Left ventricle myocardium inferior (tissue), 1 donor: Measurements from ENCODE around the gene PEG3. TPM values are rescaled to one million over a fixed set of nuclear protein-coding genes. Genes with fewer than 3 reads are reported as not detected.

ENCODE experiments used
- DNase-seq: peaks from one replicate; pipeline ENCODE4 v3.0.0-alpha.2; 2020
- H3K27ac ChIP-seq: fragments of 200-600 bp; replicated peaks from 2 replicates; pipeline ENCODE4 v1.8.0; 2021
- H3K27me3 ChIP-seq: fragments of 200-600 bp; 2 replicates; pipeline ENCODE4 v1.8.0; 2021; ENCODE audit warnings: low read depth
- H3K36me3 ChIP-seq: fragments of 200-600 bp; 2 replicates; pipeline ENCODE4 v1.8.0; 2021
- H3K4me1 ChIP-seq: fragments of 200-600 bp; 2 replicates; pipeline ENCODE4 v1.8.0; 2021
- H3K4me3 ChIP-seq: fragments of 200-600 bp; 2 replicates; pipeline ENCODE4 v1.8.0; 2021; ENCODE audit warnings: mild to moderate bottlenecking, moderate library complexity
- H3K9me3 ChIP-seq: fragments of 200-600 bp; replicated peaks from 2 replicates; pipeline ENCODE4 v1.8.0; 2021
- intact Hi-C: fragments of 100-400 bp; cut with micrococcal nuclease; formaldehyde crosslinking; loops from one replicate; pipeline ENCODE4 v1.11.0; 2022
- long read RNA-seq: library from polyadenylated mRNA; unstranded; transcript quantifications from one replicate; pipeline ENCODE4 v2.0.0, GENCODE V29; 2021
- total RNA-seq: library from RNA; stranded (reverse); fragmentation: NEBNext Ultra II Directional; extraction: Animal tissue kit (Norgen Biotek cat#: 25700); gene quantifications from one replicate; pipeline ENCODE4 v1.2.1, GENCODE V29; 2021
- TF ChIP-seq, protein P1 (sequence below): fragments of 200-600 bp; IDR thresholded peaks from 2 replicates; pipeline ENCODE4 v1.8.0; 2021; ENCODE audit warnings: antibody characterized with exemption, mild to moderate bottlenecking, borderline replicate concordance
- donor health status: DM: no; HTN: yes; CAD: no; lungs with severe emphysema.

Gene PEG3
- total RNA-seq: 10.0 TPM
- long read RNA-seq: 0 reads

GRCh38 chr19:56840451-56841192, at the start of gene PEG3, which contains the start of gene ZIM2:
PEG3 (minus strand) TSS chr19:56840726; CDS start chr19:56824655, 16,071 bp downstream.
ZIM2 (minus strand) TSS chr19:56840726; CDS start chr19:56824277, 16,449 bp downstream.
- intact Hi-C loops: no loop called here
- Histone ChIP-seq H3K27me3 (no peaks in the 10 kb centered on the region), H3K4me1 (peaks cover 8% of the 10 kb centered on the region), H3K9me3 (no peaks in the 10 kb centered on the region), H3K36me3 (no peaks in the 10 kb centered on the region), H3K27ac (peak within 1 kb of the TSS; percentile 94), H3K4me3 (peak within 1 kb of the TSS; percentile 71)
- TF ChIP-seq, protein P1, sequence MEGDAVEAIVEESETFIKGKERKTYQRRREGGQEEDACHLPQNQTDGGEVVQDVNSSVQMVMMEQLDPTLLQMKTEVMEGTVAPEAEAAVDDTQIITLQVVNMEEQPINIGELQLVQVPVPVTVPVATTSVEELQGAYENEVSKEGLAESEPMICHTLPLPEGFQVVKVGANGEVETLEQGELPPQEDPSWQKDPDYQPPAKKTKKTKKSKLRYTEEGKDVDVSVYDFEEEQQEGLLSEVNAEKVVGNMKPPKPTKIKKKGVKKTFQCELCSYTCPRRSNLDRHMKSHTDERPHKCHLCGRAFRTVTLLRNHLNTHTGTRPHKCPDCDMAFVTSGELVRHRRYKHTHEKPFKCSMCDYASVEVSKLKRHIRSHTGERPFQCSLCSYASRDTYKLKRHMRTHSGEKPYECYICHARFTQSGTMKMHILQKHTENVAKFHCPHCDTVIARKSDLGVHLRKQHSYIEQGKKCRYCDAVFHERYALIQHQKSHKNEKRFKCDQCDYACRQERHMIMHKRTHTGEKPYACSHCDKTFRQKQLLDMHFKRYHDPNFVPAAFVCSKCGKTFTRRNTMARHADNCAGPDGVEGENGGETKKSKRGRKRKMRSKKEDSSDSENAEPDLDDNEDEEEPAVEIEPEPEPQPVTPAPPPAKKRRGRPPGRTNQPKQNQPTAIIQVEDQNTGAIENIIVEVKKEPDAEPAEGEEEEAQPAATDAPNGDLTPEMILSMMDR: no peak
- DNase-seq: peak; percentile 74

- intact Hi-C loops: no loop called here
- Histone ChIP-seq H3K4me3 (no peak overlapping the region), H3K4me1 (no peaks in the 10 kb centered on the region), H3K27ac (no peak overlapping the region), H3K9me3 (peaks cover 24% of the 10 kb centered on the region), H3K27me3 (peaks cover 31% of the 10 kb centered on the region), H3K36me3 (no peaks in the 10 kb centered on the region)
- no peak for DNase-seq
- TF ChIP-seq, protein P1: no peak
Measured at GRCh38 chr19:56885173-56885985, 44.9 kb upstream of the PEG3 start.

DNA sequence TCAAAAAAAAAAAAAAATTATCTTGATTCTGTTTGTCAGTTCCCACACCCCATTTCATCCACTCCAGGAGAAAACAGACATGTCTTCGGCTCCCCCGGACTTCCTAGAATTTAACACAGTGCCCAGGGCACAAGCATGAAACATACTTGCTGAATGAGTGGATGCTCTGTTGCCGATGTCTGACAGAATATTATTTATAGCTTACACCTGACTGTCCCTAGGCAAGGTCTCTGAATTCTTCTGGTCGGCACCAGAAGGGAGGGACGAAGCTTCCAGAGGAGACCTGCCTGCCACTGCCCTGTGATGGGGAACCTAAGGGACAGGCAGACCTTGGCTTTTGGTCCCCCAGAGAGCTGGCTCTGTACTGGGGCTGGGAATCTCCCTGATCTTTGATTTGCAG, 43.9 kb upstream of the PEG3 start:
- H3K27ac ChIP-seq: no peak overlapping the region
- intact Hi-C loops: no loop called here
- no peaks in the 10 kb centered on the region for H3K4me1 ChIP-seq
- no peaks in the 10 kb centered on the region for H3K36me3 ChIP-seq
- peaks cover 26% of the 10 kb centered on the region for H3K9me3 ChIP-seq
- TF ChIP-seq, protein P1: no peak
- DNase-seq: no peak
- no peak overlapping the region for H3K4me3 ChIP-seq
- H3K27me3 ChIP-seq: peaks cover 26% of the 10 kb centered on the region

- Histone ChIP-seq H3K4me3 (no peak overlapping the region), H3K27ac (no peak overlapping the region), H3K4me1 (no peaks in the 10 kb centered on the region), H3K9me3 (peaks cover 26% of the 10 kb centered on the region), H3K36me3 (no peaks in the 10 kb centered on the region), H3K27me3 (peaks cover 15% of the 10 kb centered on the region)
- intact Hi-C loops: no loop called here
- TF ChIP-seq, protein P1: no peak
- DNase-seq: no peak
Measured at GRCh38 chr19:56880592-56881190, 40.2 kb upstream of the PEG3 start.

DNA sequence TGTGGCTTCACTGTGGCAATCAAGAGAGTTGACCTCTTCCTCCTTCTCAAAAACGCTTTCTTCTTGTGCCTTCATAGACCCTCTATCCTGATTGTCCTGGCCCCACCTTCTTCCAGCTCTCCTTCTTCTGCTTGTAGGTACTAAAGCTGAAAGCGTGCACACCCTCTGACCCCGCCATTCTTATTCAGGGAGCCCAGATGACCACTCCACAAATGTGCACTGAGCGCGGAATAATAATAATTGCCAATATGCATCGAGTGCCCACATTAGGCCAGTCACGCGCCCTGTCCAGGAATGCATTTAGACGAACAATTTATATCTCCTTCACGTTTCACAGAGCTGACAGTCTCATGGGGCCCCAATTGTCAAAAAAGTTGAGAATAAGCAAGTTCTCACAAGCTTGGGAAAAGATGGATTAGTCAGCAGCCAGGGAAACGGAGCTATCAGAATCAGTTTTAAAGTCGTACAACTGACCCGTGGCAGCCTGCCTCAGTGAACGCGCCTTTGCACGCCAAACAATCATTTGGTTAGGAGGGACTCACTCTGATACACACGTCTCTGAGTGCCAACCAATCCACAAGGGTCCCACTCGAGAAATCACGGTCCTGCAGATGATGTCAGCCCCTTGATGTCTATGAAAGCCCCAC, 36.7 kb upstream of the PEG3 start:
- DNase-seq: no peak

More for the DNA sequence above, 36.7 kb upstream of the PEG3 start:
- intact Hi-C loops: no loop called here
- H3K27me3 ChIP-seq: no peaks in the 10 kb centered on the region
- H3K27ac ChIP-seq: no peak overlapping the region
- TF ChIP-seq, protein P1: no peak
- H3K9me3 ChIP-seq: peaks cover 31% of the 10 kb centered on the region
- H3K4me3 ChIP-seq: no peak overlapping the region
- no peaks in the 10 kb centered on the region for H3K4me1 ChIP-seq
- H3K36me3 ChIP-seq: no peaks in the 10 kb centered on the region
